Measurements from ENCODE around the gene SMAD2. TPM values are rescaled to one million over a fixed set of nuclear protein-coding genes. Genes with fewer than 3 reads are reported as not detected.

Gene SMAD2
- total and polyA plus RNA-seq, 3 donors from 2014 or later, result 76.9 to 115 (median 109) TPM

GRCh38 chr18:47975701-47976100 is 45.2 kb upstream of the SMAD2 start:
- H3K36me3 ChIP-seq (ENCODE audit: low read depth, missing control alignments), result no peaks in the 10 kb centered on the region
- TF ChIP-seq POLR2A (IDR thresholded peaks at IDR 0.05), result no peak
- no peak for TF ChIP-seq CTCF (IDR thresholded peaks at IDR 0.05)
- H3K27ac ChIP-seq, result no peak overlapping the region
- H3K4me3 ChIP-seq, result no peak overlapping the region
- H3K27me3 ChIP-seq, result no peaks in the 10 kb centered on the region
- H3K4me1 ChIP-seq, result no peaks in the 10 kb centered on the region
- no peaks in the 10 kb centered on the region for H3K9me3 ChIP-seq
- no peak for DNase-seq
- WGBS, 2 donors, result 53 to 67% methylated on average over 4 of the region's 4 CpGs
- intact Hi-C loops (cut with DNase I; ENCODE audit: low total_unique reads), result no loop called here

GRCh38 chr18:47975105-47975504 is 44.6 kb upstream of the SMAD2 start:
- WGBS, 2 donors, result 80 to 83% methylated on average over 5 of the region's 5 CpGs
- Histone ChIP-seq H3K36me3 (ENCODE audit: low read depth, missing control alignments) (no peaks in the 10 kb centered on the region), H3K27ac (no peak overlapping the region), H3K9me3 (no peaks in the 10 kb centered on the region), H3K4me3 (no peak overlapping the region), H3K4me1 (no peaks in the 10 kb centered on the region), H3K27me3 (no peaks in the 10 kb centered on the region)
- intact Hi-C loops (cut with DNase I; ENCODE audit: low total_unique reads), result no loop called here
- DNase-seq, result no peak
- TF ChIP-seq POLR2A (IDR thresholded peaks at IDR 0.05) (no peak), CTCF (IDR thresholded peaks at IDR 0.05) (no peak)

GRCh38 chr18:47970664-47971531 is 40.4 kb upstream of the SMAD2 start:
- no peak for DNase-seq
- intact Hi-C loops (cut with DNase I; ENCODE audit: low total_unique reads), result no loop called here
- Histone ChIP-seq H3K36me3 (ENCODE audit: low read depth, missing control alignments) (no peaks in the 10 kb centered on the region), H3K27me3 (no peaks in the 10 kb centered on the region), H3K4me3 (no peak overlapping the region), H3K27ac (no peak overlapping the region), H3K4me1 (peaks cover 9% of the 10 kb centered on the region), H3K9me3 (no peaks in the 10 kb centered on the region)
- 72 to 76% methylated on average over 9 of the region's 9 CpGs for WGBS, 2 donors
- no peak for TF ChIP-seq POLR2A (IDR thresholded peaks at IDR 0.05)

DNA sequence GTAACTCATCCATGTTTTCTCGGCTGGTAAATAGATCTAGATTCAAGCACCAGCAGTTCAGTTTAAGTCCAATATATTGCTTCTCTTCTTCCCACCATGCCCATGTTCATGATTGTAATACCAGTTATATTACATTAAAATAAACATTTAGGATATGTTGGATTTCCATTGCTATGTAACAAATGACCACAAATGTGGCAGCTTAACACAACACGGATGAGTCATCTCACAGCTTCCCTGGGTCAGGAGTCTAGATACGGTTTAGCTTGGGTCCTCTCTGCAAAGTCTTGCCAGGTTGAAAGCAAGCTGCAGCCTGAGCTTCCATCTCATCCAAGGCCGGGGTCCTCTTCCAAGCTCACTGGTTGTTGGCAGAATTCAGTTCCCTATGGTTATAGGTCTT is 39.4 kb upstream of the SMAD2 start:
- H3K27ac ChIP-seq, result no peak overlapping the region
- intact Hi-C loops (cut with DNase I; ENCODE audit: low total_unique reads), result no loop called here
- H3K27me3 ChIP-seq, result no peaks in the 10 kb centered on the region
- H3K4me3 ChIP-seq, result no peak overlapping the region
- no peak for TF ChIP-seq POLR2A (IDR thresholded peaks at IDR 0.05)
- no peak for TF ChIP-seq CTCF (IDR thresholded peaks at IDR 0.05)
- H3K36me3 ChIP-seq (ENCODE audit: low read depth, missing control alignments), result no peaks in the 10 kb centered on the region
- H3K4me1 ChIP-seq, result peaks cover 9% of the 10 kb centered on the region
- 90 to 94% methylated on average over 4 of the region's 4 CpGs for WGBS, 2 donors
- no peaks in the 10 kb centered on the region for H3K9me3 ChIP-seq
- no peak for DNase-seq

GRCh38 chr18:47968721-47969120 is 38.3 kb upstream of the SMAD2 start:
- WGBS, 2 donors, result 89 to 90% methylated on average over 4 of the region's 4 CpGs
- Histone ChIP-seq H3K36me3 (ENCODE audit: low read depth, missing control alignments) (no peaks in the 10 kb centered on the region), H3K27me3 (no peaks in the 10 kb centered on the region), H3K4me3 (no peak overlapping the region), H3K27ac (no peak overlapping the region), H3K4me1 (peaks cover 9% of the 10 kb centered on the region), H3K9me3 (no peaks in the 10 kb centered on the region)
- TF ChIP-seq POLR2A (IDR thresholded peaks at IDR 0.05), result no peak
- DNase-seq, result no peak
- intact Hi-C loops (cut with DNase I; ENCODE audit: low total_unique reads), result no loop called here

Data from testis (tissue), 3 donors.